Islet of Langerhans (tissue), 1 donor: Measurements from ENCODE around the gene ALDH3B1.

Experiments used
- FAIRE-seq: peaks from one replicate; lab custom pipeline; 2011; peaks lifted over from hg19 to GRCh38; lab: Jason Lieb, UNC

ALDH3B1 gene

DNA sequence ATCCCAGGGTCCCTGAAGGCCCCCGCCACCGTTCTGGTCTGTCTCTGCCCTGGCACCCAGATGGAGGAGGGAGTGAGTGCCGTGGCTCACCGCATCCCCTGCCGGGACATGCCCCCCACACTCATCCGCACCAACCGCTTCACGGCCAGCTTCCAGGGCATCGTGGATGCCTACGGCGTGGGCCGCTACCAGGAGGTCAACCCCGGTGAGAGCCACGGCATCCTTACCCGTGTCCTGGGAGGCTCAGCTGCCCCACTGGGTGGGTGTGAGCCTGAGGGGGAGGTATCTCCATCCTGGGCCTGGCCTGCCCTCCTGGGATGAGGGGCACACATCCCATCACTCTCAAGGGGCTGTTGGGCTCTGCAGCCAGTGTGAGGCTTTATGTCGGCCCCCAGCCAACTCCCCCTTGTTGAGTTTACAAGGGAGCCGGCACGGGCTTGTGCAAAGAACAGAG, 34.8 kb downstream of the ALDH3B1 start:
- no peak for FAIRE-seq

DNA sequence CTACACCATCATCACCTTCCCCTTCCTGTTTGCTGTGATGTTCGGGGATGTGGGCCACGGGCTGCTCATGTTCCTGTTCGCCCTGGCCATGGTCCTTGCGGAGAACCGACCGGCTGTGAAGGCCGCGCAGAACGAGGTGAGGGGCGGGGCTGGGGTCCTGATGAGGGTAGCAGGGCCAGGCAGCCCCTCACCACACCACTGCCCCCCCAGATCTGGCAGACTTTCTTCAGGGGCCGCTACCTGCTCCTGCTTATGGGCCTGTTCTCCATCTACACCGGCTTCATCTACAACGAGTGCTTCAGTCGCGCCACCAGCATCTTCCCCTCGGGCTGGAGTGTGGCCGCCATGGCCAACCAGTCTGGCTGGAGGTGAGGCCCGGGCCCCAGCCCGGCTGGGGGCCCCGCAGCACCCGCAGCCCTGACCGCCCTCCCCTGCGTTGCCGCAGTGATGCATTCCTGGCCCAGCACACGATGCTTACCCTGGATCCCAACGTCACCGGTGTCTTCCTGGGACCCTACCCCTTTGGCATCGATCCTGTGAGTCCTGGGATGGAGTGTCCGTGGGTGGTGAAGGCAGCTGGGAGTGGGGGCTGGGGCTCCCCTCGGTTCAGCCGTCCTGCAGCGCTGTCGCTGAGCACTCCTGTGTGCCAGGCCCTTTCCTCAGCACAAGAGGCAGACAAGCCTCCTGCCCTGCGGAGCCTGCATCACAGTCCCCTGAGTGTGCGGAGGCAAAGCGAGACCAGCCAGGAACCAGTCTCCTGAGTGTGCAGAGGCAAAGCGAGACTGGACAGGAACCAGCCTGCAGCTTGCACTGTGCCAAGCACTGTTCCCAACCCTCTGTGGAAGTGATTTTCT, 37.5 kb downstream of the ALDH3B1 start:
- no peak for FAIRE-seq

DNA sequence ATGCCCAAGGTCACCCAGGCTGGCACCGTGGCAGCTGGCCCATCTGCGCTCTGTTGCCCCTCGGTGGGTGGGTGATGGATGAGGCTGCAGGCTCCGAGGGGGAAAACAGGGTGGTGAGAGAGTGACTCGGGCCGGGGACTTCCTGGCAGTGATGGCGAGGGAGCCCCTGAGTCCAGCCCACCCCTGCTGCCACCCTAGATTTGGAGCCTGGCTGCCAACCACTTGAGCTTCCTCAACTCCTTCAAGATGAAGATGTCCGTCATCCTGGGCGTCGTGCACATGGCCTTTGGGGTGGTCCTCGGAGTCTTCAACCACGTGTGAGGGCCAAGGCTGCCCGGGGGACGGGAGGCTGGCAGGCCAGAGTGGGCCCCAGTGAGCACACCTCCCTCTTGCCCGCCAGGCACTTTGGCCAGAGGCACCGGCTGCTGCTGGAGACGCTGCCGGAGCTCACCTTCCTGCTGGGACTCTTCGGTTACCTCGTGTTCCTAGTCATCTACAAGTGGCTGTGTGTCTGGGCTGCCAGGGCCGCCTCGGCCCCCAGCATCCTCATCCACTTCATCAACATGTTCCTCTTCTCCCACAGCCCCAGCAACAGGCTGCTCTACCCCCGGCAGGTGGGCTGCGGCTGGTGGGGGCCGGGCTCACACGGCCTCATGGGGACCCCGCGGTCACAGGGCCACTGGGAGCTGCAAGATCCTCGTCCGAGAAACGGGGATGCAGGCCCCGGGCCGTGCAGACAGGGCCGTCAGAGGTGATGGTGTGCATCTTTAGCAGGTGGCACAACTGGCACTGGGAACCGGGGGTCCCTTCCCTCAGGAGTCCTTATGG, 38.8 kb downstream of the ALDH3B1 start:
- no peak for FAIRE-seq

DNA sequence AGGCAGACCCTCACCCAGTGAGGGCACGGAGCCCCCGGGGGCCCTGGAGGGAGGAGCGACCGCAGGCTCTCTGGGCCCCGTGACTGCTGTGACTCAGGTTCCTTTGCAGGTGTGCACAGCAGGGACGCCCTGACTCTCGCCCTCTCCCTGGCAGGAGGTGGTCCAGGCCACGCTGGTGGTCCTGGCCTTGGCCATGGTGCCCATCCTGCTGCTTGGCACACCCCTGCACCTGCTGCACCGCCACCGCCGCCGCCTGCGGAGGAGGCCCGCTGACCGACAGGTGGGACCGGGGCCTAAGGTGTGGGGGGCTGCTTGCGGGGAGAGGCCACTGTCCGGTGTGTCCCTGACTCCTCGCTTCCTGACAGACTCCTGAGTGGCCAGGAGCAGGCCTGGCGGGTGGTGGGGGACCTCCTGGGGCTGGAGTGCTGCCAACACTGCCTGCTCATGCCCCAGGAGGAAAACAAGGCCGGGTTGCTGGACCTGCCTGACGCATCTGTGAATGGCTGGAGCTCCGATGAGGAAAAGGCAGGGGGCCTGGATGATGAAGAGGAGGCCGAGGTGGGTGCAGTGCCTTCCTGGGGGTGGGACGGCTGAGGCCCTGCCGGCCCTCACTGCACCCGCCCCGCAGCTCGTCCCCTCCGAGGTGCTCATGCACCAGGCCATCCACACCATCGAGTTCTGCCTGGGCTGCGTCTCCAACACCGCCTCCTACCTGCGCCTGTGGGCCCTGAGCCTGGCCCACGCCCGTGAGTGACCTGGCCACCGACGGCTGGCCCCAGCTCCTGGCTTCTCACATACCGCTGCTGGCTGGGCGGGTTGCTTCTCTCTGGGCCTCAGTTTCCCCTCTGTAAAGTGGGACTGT, 39.6 kb downstream of the ALDH3B1 start:
- FAIRE-seq, result no peak

DNA sequence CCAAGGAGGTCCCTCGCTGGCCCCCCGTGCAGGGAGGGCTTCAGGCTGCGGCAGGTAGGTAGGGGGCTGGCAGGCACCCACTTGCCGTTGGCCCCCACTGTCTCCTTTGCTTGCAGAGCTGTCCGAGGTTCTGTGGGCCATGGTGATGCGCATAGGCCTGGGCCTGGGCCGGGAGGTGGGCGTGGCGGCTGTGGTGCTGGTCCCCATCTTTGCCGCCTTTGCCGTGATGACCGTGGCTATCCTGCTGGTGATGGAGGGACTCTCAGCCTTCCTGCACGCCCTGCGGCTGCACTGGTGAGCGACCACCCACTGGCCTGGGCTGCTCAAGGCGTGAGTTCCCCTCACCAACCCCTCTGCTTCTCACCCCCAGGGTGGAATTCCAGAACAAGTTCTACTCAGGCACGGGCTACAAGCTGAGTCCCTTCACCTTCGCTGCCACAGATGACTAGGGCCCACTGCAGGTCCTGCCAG, 40.3 kb downstream of the ALDH3B1 start:
- FAIRE-seq, result no peak

DNA sequence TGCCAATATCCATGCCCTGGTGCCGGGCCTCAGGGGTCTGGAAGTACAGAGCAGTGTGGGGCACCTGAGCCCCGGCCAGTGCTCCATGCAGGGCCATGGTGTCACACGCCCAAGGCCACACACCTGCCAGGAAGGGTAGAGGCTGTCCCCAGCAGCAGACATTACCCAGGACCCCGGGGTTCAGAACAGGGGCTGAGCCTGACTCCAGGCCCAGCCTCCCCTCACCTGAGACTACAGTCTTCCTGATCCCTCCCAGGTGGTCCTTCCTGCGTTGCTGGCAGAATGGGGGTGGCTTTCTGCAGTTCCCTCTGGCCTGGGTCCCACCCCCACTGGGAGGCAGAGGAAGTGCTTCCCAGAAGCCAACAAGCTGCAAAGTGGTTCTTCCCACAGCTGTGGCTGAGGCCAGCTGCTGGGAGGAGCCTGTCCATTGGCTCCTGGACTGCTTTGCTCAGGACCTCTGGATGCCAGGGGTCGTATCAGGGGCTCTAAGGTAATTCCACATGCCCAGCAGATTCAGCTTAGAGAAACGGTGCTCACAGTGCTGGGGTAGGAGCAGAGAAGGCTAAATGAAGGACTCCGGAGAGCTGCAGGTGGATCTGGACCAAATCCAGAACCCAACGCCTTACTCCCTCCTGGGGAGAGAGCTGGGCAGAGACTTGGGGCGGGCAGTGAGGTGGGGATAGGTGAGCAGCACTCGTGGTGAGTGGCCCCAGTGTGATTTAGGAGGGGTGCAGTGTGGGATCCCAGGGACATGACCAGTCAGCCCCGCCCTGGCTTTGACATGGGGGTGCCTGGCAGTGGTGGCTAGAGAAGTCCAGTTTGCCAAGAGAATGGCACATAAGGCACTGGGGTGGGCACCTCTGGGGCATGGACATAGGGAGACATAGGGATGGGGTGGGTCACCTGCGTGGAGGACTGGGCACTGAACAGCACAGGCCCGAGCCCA, 41.3 kb downstream of the ALDH3B1 start:
- FAIRE-seq, result no peak

DNA sequence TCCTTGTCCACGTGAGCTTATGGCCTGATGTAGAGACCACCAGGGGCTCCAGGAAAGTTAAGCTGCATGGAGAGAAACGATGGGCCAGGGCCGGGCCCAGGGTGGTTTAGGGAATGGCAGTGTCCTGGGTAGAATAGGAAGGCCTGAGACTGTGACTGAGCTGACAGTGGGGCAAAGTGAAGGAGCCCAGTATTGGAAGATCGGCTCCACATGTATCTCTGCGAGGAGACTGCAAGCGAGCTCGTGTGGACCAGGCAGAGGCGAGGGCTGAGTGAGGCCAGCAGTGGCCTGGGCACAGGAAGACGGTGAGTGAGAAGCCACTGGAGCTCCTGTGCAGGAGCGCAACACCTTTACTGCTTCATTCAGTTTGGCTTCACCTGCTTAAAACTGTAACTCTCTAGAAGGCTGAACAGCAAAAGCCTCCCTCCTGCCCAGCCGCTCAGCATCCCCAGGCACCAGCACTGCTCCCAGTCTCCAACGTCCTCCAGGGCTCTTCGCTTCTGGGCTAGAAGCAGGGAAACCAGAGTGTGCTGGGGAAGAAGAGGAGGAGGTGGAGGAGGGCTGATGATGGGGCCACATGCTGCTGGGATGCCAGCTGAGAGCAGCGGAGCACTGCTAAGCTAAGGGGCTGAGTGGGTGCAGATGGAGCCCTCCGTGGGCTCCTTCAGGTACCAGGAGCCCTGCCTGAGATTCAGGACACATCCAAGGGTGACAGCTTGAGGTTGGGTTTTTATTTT, 42.2 kb downstream of the ALDH3B1 start:
- FAIRE-seq, result no peak

DNA sequence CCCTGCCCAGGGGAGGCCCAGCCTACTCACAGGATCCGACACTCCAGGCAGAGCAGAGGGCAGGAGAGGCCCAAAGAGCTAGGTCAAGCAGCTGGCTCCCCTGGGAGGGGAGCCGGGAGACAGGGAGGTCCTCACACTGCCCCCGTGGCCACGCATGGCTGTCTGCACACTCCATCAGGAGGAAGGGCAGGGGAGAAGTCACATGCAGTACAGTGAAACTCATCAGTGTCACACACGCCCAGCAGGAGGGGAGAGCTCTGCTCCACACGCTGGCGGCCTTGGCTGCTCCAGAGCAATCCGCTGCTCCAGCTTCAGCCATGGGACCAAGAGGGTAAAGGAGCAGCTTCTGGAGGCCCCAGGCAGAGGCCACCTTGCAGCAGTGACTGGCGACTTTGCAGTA, 43.0 kb downstream of the ALDH3B1 start:
- no peak for FAIRE-seq

DNA sequence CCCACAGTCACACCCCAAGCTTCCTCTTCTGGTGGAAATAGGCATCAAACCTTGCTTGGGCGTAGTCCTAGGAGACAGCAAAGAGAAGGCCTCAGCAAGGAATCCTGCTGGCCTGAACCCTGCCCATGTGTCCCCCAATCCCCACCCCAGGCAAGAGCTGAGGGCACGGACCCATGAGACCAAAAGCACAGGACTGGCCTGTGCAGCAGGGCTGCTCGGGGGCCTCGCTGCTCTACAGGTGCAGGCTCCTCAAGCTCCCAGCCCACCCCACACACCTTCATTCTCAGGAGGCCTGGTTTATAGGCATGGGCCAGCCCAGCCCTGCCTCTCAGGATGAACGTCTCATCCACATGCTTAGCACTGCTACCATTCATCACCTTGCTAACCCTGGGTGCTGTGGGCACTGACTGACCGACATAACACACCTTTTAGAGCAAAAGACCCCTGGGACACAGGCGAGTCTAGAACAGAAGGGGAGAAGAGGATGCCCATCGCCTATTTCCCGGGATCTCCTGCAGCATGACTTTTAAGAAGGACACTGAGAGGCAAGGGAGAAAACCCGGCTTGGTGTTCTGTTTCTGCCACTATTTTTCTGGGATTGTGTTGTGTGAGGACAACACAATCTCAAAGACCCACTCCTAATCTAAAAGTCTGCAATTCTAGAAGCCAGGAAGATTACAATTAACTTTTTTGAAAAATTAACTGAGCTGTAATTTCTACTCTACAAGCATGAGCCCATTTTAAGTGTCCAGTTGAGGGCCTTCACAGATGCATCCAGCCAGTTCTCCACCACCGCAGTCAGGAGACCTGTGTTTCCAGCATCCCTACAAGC, 44.1 kb downstream of the ALDH3B1 start:
- no peak for FAIRE-seq

DNA sequence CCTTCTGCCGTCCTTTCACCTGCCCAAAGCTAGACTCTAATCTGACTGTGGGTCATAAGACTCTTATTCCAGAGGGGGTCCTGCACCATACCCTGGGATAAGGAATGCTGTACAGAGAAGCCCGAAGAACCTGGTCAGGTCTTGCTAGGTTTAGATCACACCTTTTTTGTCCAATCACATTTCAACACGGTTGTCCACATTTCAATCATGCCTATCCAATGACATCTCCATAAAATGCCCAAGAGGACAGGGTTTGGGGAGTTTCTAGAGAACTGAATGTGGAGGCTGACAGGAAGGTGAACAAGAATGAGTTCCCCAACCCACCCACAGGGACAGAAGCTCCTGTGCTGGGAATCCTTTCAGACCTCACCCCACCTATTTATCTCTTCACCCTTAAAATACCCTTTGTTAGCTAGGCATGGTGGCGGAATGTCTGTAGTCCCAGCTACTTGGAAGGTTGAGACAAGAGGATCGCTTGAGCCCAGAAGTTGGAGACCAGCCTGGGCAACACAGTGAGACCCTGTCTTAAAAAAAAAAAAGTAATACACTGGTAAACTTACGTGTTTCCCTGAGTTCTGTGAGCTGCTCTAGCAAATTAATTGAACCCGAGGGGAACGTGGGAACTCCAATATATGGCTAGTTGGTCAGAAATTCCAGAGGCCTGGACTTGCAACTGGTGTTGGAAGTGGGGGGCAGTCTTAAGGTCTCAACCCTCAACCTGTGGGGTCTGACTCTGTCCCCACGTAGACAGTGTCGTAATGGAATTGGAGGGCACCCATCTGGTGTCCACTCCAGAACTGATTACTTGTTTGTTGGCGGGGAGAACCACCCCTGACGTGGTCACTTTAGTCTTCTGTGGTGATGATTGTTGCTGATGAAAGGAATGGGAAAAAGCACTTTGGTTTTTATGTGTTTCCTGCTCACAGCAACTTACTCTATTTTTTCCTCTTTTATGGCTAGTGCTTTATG, 46.5 kb downstream of the ALDH3B1 start:
- FAIRE-seq, result no peak

DNA sequence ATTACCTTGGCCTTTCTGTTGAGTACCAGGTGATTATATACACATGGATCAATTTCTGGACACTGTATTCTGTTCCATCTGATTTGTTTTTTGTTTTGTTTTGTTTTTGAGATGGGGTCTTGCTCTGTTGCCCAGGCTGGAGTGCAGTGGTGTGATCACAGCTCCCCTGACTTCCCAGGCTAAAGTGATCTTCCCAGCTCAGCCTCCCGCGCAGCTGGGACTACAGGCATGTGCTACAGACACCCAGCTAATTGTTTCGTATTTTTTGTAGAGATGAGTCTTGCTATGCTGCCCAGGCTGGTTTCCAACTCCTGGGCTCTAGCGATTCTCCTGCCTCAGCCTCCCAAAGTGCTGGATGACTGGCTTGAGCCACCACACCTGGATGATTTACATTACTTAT, 47.7 kb downstream of the ALDH3B1 start:
- no peak for FAIRE-seq

DNA sequence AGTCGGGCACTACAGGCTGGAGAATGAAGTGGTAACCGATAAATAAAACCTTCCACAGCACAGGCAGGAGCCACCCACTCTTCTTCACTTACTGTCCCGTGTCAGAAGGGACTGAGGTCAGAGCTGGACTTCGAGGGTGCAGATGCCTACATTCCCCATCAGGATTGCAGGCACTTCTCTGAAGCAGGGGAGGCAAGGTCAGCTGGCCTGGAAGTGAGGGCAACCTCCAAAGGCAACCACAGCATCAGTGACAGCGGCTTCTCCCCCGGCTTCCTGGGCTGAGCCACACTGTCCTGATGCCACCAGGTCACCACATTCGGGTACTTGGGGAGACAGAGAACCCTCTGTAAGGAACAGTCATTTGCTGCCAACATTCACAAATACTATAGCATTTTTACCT, 51.4 kb downstream of the ALDH3B1 start:
- FAIRE-seq, result no peak

DNA sequence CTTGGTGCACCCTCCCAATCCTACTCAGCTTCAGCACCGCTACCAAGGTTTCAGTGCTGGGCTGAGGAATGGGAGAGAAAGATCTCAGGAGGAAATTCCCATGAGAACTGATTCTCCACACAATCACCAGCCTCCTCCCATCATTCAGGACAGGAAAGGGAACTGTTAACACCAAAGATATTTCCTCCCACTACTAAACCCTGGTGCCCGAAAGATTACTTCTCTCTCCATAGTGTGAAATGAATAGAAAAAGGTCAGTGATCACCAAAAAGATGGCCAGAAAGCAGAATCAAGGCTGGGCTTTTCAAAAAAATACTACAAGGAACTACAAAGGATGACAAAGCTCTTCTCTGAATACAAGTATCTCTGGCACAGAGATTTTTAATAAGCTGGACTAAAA, 54.8 kb downstream of the ALDH3B1 start:
- FAIRE-seq, result no peak

DNA sequence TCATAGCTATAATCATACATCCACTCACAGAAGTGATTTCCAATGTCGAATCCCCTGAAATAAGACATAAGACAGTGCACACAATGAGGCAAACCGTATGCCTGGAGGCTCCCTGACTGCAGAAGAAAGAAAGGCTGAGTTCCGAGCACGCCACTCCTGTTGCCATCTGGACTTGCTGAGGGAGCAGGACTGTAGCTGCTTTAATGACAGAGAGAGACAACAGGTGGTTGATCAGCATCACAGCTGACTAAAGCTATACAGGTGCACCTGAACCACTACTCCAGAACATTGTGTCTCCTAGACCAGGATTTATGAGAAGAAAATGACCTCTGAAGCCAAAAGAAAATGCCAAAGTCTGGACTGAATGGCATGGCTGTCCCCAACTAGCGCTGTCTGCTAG, 55.7 kb downstream of the ALDH3B1 start:
- FAIRE-seq, result no peak

DNA sequence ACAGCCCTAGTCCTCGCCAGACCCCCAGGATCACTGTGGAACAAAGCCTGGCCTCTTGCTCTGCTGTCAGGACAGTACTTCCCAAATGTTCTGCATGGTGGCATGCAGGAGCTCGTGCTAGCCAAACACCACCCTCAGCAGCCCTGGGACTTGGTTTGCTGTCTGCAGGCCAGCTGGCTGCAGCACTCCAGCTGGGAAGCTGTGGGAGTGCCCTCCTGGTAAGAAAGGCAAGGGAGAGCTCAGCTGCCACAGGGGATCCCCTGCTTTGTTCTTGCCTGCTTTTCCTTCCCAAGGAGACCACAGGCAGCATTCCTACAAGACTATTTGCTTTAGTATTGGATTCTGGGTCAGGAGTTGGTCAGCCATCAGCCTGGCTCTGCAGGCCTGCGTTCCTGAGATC, 56.6 kb downstream of the ALDH3B1 start:
- FAIRE-seq, result no peak

DNA sequence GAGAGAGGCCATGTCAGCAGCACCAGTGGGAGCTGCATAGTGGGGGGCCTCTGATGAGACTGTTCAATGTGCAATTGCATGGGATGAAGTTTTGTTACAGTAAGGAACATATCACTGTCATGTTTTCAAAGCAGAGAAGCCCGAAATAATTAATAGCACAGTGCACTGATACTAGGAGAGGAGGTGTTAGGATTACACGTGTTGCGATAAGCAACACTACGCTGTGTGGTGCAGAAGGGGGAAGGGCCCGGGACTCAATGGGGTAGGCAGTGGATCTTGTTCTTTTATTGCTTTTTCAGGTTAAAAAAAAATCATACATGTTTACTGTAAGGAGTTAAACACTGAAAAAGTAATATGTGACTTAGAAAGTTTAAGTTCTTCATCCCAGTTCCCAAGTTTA, 57.9 kb downstream of the ALDH3B1 start:
- no peak for FAIRE-seq

DNA sequence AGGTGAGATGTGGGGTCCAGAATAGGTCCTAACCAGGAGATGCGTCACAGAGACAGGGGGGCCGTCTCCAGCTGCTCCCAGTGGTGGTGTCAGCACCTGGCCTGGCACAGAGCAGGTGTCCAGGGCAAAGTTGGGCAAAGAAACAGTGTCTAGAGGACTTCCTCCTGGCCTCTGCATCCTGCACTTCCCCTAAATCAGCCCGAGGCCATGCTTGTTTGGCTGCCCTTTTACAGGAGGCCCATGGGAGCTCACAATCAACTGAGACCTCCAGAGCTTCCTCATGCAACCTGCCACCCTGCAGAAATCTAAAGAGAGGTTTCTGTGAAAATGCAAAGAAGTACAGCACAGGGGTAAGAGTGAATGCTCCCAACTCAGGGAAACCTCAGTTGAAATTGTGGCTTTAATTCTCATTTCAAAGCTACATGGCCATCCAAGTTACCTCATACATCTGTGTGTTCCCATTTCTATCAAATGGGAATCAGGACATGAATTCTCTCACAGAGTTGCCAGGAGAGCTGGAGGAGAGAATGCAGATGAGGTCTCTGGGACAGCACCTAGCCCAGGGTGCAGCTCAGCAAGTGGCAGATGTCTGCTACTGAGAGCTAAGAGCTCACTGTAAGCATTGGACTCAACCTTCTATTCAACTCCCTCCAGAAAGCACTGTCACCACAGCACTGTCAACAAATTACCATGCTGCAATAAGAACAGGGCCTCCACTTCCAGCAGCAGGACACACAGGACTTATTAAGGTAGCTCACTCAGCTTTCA, 61.3 kb downstream of the ALDH3B1 start:
- no peak for FAIRE-seq
